PFSK-1 (cell line): ENCODE results near the gene BCAR3.

ENCODE experiments used
- POLR2AphosphoS5 ChIP-seq: IDR thresholded peaks from 2 replicates; pipeline ENCODE4 v1.6.1; 2012; ENCODE audit warnings: low read depth, mild to moderate bottlenecking, control low read depth, low read length, moderate library complexity
- REST ChIP-seq, 2 experiments: IDR thresholded peaks; 2 replicates each; pipeline versions ENCODE4 v1.6.1 to v1.8.0; 2011 to 2012; ENCODE audit warnings: low read depth in 2 of 2, low read length in 2 of 2, control low read depth in 1 of 2, inconsistent platforms in 1 of 2, mild to moderate bottlenecking in 1 of 2, moderate library complexity in 1 of 2; ENCODE audit not compliant: insufficient read depth in 1 of 2
- SIN3A ChIP-seq: IDR thresholded peaks from 2 replicates; pipeline ENCODE4 v1.6.1; 2012; ENCODE audit warnings: mild to moderate bottlenecking, low read length, moderate library complexity, borderline replicate concordance; ENCODE audit not compliant: insufficient read depth
- TAF1 ChIP-seq: IDR thresholded peaks from 2 replicates; pipeline ENCODE4 v1.6.1; 2012; ENCODE audit warnings: low read length, control low read depth, borderline replicate concordance; ENCODE audit not compliant: insufficient read depth

DNA sequence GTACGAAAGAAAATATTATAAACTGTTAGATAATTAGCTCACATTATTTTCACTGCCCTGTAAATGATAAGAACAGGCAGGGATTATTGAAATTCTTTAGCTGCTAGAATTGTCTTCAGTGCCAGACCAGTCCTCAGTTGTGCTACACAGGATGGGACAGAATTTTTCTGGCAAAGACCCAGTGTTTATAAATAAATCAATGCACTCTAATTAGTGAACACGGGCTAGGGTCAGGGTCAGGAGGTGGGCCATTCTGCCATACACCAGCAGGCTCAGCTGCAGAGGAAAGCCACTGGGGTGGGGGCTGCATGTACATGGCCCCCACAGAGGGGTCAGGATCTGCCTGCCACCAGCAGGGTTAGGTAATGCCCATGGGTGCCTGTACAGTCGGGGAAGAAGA is 6.4 kb downstream of the BCAR3 start:
- TF ChIP-seq POLR2AphosphoS5 (no peak), REST (IDR thresholded peaks at IDR 0.05; ENCODE audit: insufficient read depth in 1 of 2, low read depth in 2 of 2, low read length in 2 of 2) (no peak), SIN3A (no peak), TAF1 (no peak)
